ENCODE results near the gene DHRS2.

DHRS2 gene

GRCh38 chr14:23638414-23639047, 2.4 kb downstream of the DHRS2 start:
- DNase-seq (ENCODE audit: low spot score): no peak
- TF ChIP-seq CTCF (IDR thresholded peaks at IDR 0.05; ENCODE audit: extremely low read depth, missing control alignments): no peak

- DNase-seq (ENCODE audit: low spot score): no peak
- TF ChIP-seq CTCF (IDR thresholded peaks at IDR 0.05; ENCODE audit: extremely low read depth, missing control alignments): no peak
These were observed 3.1 kb downstream of the DHRS2 start for GRCh38 chr14:23639048-23639890.

GRCh38 chr14:23639891-23640523, 3.8 kb downstream of the DHRS2 start:
- TF ChIP-seq CTCF (IDR thresholded peaks at IDR 0.05; ENCODE audit: extremely low read depth, missing control alignments): no peak
- no peak for DNase-seq (ENCODE audit: low spot score)

GRCh38 chr14:23640524-23641141, 4.5 kb downstream of the DHRS2 start:
- no peak for TF ChIP-seq CTCF (IDR thresholded peaks at IDR 0.05; ENCODE audit: extremely low read depth, missing control alignments)
- DNase-seq (ENCODE audit: low spot score): no peak

- DNase-seq (ENCODE audit: low spot score): no peak
- no peak for TF ChIP-seq CTCF (IDR thresholded peaks at IDR 0.05; ENCODE audit: extremely low read depth, missing control alignments)
These were observed 5.2 kb downstream of the DHRS2 start for GRCh38 chr14:23641180-23641914.

- no peak for DNase-seq (ENCODE audit: low spot score)
- no peak for TF ChIP-seq CTCF (IDR thresholded peaks at IDR 0.05; ENCODE audit: extremely low read depth, missing control alignments)
These were observed 5.9 kb downstream of the DHRS2 start for GRCh38 chr14:23641915-23642588.

All from GM20000 (cell line).